ENCODE data around the gene USE1.

USE1 gene

GRCh38 chr19:17235971-17236777 lies 21.0 kb downstream of the USE1 start:
- in situ Hi-C loops (cut with MboI; ENCODE audit: low sequenced_read_pairs): no loop called here

GRCh38 chr19:17236811-17237543 lies 21.8 kb downstream of the USE1 start:
- in situ Hi-C loops (cut with MboI; ENCODE audit: low sequenced_read_pairs): no loop called here

GRCh38 chr19:17237747-17238706 lies 22.9 kb downstream of the USE1 start:
- in situ Hi-C loops (cut with MboI; ENCODE audit: low sequenced_read_pairs): no loop called here

GRCh38 chr19:17240062-17240752 lies 25.1 kb downstream of the USE1 start:
- in situ Hi-C loops (cut with MboI; ENCODE audit: low sequenced_read_pairs): no loop called here

GRCh38 chr19:17240826-17241399 lies 25.8 kb downstream of the USE1 start:
- in situ Hi-C loops (cut with MboI; ENCODE audit: low sequenced_read_pairs): no loop called here

GRCh38 chr19:17242431-17243208 lies 27.5 kb downstream of the USE1 start:
- in situ Hi-C loops (cut with MboI; ENCODE audit: low sequenced_read_pairs): no loop called here

- in situ Hi-C loops (cut with MboI; ENCODE audit: low sequenced_read_pairs): no loop called here
Measured at GRCh38 chr19:17243211-17243829, 28.2 kb downstream of the USE1 start.

- in situ Hi-C loops (cut with MboI; ENCODE audit: low sequenced_read_pairs): no loop called here
Measured at GRCh38 chr19:17243830-17244617, 28.9 kb downstream of the USE1 start.

- in situ Hi-C loops (cut with MboI; ENCODE audit: low sequenced_read_pairs): no loop called here
Measured at GRCh38 chr19:17244618-17245534, 29.7 kb downstream of the USE1 start.

- in situ Hi-C loops (cut with MboI; ENCODE audit: low sequenced_read_pairs): no loop called here
Measured at GRCh38 chr19:17245535-17245984, 30.4 kb downstream of the USE1 start, which contains the start of gene NR2F6. Gene NR2F6, minus strand, starts transcription at chr19:17245919. Its CDS starts 699 bp downstream, at chr19:17245220.

GRCh38 chr19:17246681-17247425 lies 31.7 kb downstream of the USE1 start:
- in situ Hi-C loops (cut with MboI; ENCODE audit: low sequenced_read_pairs): no loop called here

GRCh38 chr19:17248011-17248776 lies 33.0 kb downstream of the USE1 start:
- in situ Hi-C loops (cut with MboI; ENCODE audit: low sequenced_read_pairs): no loop called here

GRCh38 chr19:17249887-17250548 lies 34.9 kb downstream of the USE1 start:
- in situ Hi-C loops (cut with MboI; ENCODE audit: low sequenced_read_pairs): no loop called here

GRCh38 chr19:17254636-17255035 lies 39.5 kb downstream of the USE1 start:
- in situ Hi-C loops (cut with MboI; ENCODE audit: low sequenced_read_pairs): no loop called here

- in situ Hi-C loops (cut with MboI; ENCODE audit: low sequenced_read_pairs): no loop called here
Measured at GRCh38 chr19:17255150-17255621, 40.0 kb downstream of the USE1 start.

Measured in HL-60/S4 treated with phorbol 12-myristate 13-acetate at 8.2 ng/mL for 4 days and 3 days (cell line).